ENCODE measurements around the gene ISG15.

- no peak for TF ChIP-seq POLR2A (IDR thresholded peaks at IDR 0.05)
- TF ChIP-seq, protein P1, sequence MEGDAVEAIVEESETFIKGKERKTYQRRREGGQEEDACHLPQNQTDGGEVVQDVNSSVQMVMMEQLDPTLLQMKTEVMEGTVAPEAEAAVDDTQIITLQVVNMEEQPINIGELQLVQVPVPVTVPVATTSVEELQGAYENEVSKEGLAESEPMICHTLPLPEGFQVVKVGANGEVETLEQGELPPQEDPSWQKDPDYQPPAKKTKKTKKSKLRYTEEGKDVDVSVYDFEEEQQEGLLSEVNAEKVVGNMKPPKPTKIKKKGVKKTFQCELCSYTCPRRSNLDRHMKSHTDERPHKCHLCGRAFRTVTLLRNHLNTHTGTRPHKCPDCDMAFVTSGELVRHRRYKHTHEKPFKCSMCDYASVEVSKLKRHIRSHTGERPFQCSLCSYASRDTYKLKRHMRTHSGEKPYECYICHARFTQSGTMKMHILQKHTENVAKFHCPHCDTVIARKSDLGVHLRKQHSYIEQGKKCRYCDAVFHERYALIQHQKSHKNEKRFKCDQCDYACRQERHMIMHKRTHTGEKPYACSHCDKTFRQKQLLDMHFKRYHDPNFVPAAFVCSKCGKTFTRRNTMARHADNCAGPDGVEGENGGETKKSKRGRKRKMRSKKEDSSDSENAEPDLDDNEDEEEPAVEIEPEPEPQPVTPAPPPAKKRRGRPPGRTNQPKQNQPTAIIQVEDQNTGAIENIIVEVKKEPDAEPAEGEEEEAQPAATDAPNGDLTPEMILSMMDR (IDR thresholded peaks at IDR 0.05): no peak
Measured at GRCh38 chr1:1054099-1054700, 40.9 kb downstream of the ISG15 start.

Measured in body of pancreas (tissue), 4 donors.